Loucy (cell line): ENCODE measurements around the gene POMT1.
A peak's percentile ranks its signal among the peaks of the same experiment; 100 is the strongest.

Experiments
- H2AFZ ChIP-seq: fragments of 200-600 bp; sonication (generic); 2 replicates; pipeline ENCODE4 v1.6.0; 2016; ENCODE audit warnings: antibody characterized with exemption, mild to moderate bottlenecking, low read length, moderate library complexity
- H3F3A ChIP-seq: fragments of 200-600 bp; 2 replicates; pipeline ENCODE4 v1.6.0; 2016; ENCODE audit warnings: antibody characterized with exemption, low read depth, mild to moderate bottlenecking
- H3K27me3 ChIP-seq: fragments of 200-600 bp; sonication (generic); 2 replicates; pipeline ENCODE4 v1.6.1; 2014; ENCODE audit warnings: low read length, mild to moderate bottlenecking; ENCODE audit not compliant: insufficient read depth, poor library complexity, severe bottlenecking
- H3K36me3 ChIP-seq: fragments of 200-600 bp; sonication (generic); 2 replicates; pipeline ENCODE4 v1.6.1; 2016; ENCODE audit warnings: low read length; ENCODE audit not compliant: insufficient read depth
- H3K4me1 ChIP-seq: fragments of 200-600 bp; sonication (generic); 2 replicates; pipeline ENCODE4 v1.5.1; 2014; ENCODE audit warnings: low read length, mild to moderate bottlenecking; ENCODE audit not compliant: insufficient read depth, poor library complexity, severe bottlenecking
- H3K4me2 ChIP-seq: fragments of 200-600 bp; sonication (generic); 2 replicates; pipeline ENCODE4 v1.6.0; 2014; ENCODE audit warnings: antibody characterized with exemption, low read length, low read depth, mild to moderate bottlenecking; ENCODE audit not compliant: poor library complexity, severe bottlenecking
- H3K4me3 ChIP-seq: fragments of 200-600 bp; sonication (generic); 2 replicates; pipeline ENCODE4 v1.5.1; 2014; ENCODE audit warnings: low read length, mild to moderate bottlenecking, mixed read lengths; ENCODE audit not compliant: poor library complexity, severe bottlenecking
- H3K79me2 ChIP-seq: fragments of 200-600 bp; sonication (generic); 2 replicates; pipeline ENCODE4 v1.6.1; 2014; ENCODE audit warnings: low read length; ENCODE audit not compliant: insufficient read depth
- H3K9ac ChIP-seq: fragments of 200-600 bp; sonication (generic); 2 replicates; pipeline ENCODE4 v1.6.0; 2014; ENCODE audit warnings: mild to moderate bottlenecking, low read depth, low read length, moderate library complexity; ENCODE audit not compliant: poor library complexity, severe bottlenecking
- H3K9me2 ChIP-seq: fragments of 200-600 bp; sonication (generic); replicated peaks from 2 replicates; pipeline ENCODE4 v1.6.1; 2016; ENCODE audit warnings: low read depth, low read length, mixed read lengths
- H3K9me3 ChIP-seq: fragments of 200-600 bp; sonication (generic); 2 replicates; pipeline ENCODE4 v1.6.1; 2014; ENCODE audit warnings: mild to moderate bottlenecking, antibody characterized with exemption, low read length, low read depth; ENCODE audit not compliant: insufficient read depth
- H4K20me1 ChIP-seq: fragments of 200-600 bp; sonication (generic); 2 replicates; pipeline ENCODE4 v1.6.0; 2014; ENCODE audit warnings: antibody characterized with exemption, low read length, mild to moderate bottlenecking; ENCODE audit not compliant: insufficient read depth, poor library complexity, severe bottlenecking
- EZH2phosphoT487 ChIP-seq: fragments of 200-600 bp; IDR thresholded peaks from 2 replicates; pipeline ENCODE4 v1.6.1; 2018; ENCODE audit warnings: antibody characterized with exemption, mild to moderate bottlenecking, moderate library complexity, borderline replicate concordance
- TF ChIP-seq, protein P1 (sequence below): fragments of 200-600 bp; sonication (generic); conservative IDR thresholded peaks from 2 replicates; pipeline ENCODE4 v1.5.1; 2014; ENCODE audit warnings: mild to moderate bottlenecking, antibody characterized with exemption, low read length

The POMT1 gene

DNA sequence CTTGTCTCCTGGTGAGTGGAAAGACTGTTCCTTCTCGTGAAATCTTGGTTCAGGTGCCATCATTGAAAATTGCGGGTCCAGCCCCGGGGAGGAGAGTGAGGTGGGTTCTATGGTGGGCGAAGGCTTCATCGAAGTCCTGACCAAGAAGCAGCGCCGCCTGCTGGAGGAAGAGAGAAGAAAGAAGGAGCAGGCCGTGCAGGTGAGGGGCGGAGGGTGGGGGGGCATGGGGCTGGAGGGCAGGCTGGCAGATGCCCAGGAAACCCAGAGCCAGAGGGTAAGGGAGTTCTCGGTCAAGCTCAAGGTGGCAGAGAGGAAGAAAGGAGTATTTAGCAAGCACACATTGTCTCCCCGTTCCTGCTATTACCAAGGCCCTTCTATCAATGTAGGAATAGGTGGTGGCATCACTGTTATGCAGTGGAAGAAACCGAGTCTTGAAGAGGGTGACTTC, 24.3 kb upstream of the POMT1 start:
- Histone ChIP-seq H4K20me1 (peaks cover 28% of the 10 kb centered on the region), H2AFZ (no peak overlapping the region), H3K27me3 (no peaks in the 10 kb centered on the region), H3K4me1 (no peaks in the 10 kb centered on the region), H3F3A (no peaks in the 10 kb centered on the region), H3K36me3 (peaks cover 95% of the 10 kb centered on the region; the same call in 1 of the 2 replicates), H3K4me3 (no peak overlapping the region), H3K9me3 (no peaks in the 10 kb centered on the region), H3K9me2 (no peaks in the 10 kb centered on the region), H3K79me2 (no peaks in the 10 kb centered on the region), H3K9ac (no peak overlapping the region), H3K4me2 (no peak overlapping the region)
- TF ChIP-seq, protein P1, sequence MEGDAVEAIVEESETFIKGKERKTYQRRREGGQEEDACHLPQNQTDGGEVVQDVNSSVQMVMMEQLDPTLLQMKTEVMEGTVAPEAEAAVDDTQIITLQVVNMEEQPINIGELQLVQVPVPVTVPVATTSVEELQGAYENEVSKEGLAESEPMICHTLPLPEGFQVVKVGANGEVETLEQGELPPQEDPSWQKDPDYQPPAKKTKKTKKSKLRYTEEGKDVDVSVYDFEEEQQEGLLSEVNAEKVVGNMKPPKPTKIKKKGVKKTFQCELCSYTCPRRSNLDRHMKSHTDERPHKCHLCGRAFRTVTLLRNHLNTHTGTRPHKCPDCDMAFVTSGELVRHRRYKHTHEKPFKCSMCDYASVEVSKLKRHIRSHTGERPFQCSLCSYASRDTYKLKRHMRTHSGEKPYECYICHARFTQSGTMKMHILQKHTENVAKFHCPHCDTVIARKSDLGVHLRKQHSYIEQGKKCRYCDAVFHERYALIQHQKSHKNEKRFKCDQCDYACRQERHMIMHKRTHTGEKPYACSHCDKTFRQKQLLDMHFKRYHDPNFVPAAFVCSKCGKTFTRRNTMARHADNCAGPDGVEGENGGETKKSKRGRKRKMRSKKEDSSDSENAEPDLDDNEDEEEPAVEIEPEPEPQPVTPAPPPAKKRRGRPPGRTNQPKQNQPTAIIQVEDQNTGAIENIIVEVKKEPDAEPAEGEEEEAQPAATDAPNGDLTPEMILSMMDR: peak; percentile 62
- TF ChIP-seq EZH2phosphoT487: no peak

DNA sequence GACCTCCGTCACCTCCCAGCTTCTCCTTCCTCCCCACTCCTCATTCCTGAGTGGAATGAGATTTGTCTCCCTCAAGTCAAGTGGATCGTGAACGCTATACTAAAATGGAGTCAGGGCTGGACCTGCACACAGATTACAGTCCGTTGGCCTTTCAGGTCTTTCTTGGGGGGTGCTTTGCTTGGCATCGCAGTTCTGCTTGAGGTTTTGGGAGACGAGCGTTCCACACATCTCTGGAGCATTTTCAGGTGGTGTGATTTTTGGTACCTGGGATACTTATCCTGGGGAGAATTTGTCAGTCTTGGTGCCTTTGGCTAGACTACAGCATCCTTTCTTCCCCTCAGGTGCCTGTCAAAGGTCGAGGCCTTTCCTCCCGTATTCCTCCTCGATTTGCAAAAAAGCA, 23.8 kb upstream of the POMT1 start:
- Histone ChIP-seq H4K20me1 (peaks cover 28% of the 10 kb centered on the region), H3K9ac (no peak overlapping the region), H3K9me3 (no peaks in the 10 kb centered on the region), H3K27me3 (no peaks in the 10 kb centered on the region), H3F3A (no peaks in the 10 kb centered on the region), H3K4me1 (no peaks in the 10 kb centered on the region), H3K79me2 (no peaks in the 10 kb centered on the region), H3K4me2 (no peak overlapping the region), H2AFZ (no peak overlapping the region), H3K36me3 (peaks cover 95% of the 10 kb centered on the region; the same call in 1 of the 2 replicates), H3K9me2 (no peaks in the 10 kb centered on the region), H3K4me3 (no peak overlapping the region)
- TF ChIP-seq EZH2phosphoT487: no peak
- TF ChIP-seq, protein P1: no peak

DNA sequence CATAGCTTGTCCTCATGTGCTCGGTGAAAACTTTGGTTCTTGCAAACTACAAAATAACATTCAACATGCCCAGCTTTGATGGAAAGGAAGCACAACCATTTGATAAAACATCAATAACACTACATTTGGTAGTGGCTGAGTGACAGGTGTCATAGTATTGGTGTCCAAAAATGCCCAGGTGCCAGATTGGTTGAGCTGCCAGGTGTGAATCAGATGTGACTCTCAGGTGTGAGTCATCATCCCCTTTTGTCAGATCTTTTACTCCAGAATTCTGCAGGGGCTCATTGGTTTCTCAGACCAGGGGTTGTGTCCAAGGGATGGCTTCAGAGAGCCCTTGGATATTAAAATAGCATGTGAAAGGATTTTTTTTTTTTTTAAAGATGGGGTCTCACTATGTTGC, 22.5 kb upstream of the POMT1 start:
- Histone ChIP-seq H3K9me3 (no peaks in the 10 kb centered on the region), H3K36me3 (peaks cover 95% of the 10 kb centered on the region; the same call in 1 of the 2 replicates), H4K20me1 (peaks cover 32% of the 10 kb centered on the region), H2AFZ (no peak overlapping the region), H3K9me2 (no peaks in the 10 kb centered on the region), H3K79me2 (no peaks in the 10 kb centered on the region), H3K4me1 (no peaks in the 10 kb centered on the region), H3K9ac (no peak overlapping the region), H3K4me3 (no peak overlapping the region), H3K27me3 (no peaks in the 10 kb centered on the region), H3K4me2 (no peak overlapping the region), H3F3A (no peaks in the 10 kb centered on the region)
- TF ChIP-seq, protein P1: no peak
- no peak for TF ChIP-seq EZH2phosphoT487
